ENCODE measurements around the gene FBXW11. TPM values are rescaled to one million over a fixed set of nuclear protein-coding genes. Genes with fewer than 3 reads are reported as not detected.

Gene FBXW11
- 68.9 and 73.9 TPM in 2 replicates for total RNA-seq (2013; cell fraction: nucleolus; rRNA removed)
- total RNA-seq (2014; rRNA removed) (44.5 and 55.5 TPM in 2 replicates), total RNA-seq (2014; rRNA removed; fragmentation: Illumina TruSeq; extraction: Trizol) (50.9 TPM in 2 replicates), total RNA-seq (2021) (48.4 and 50.7 TPM in 2 replicates), polyA plus RNA-seq (2011; rRNA removed) (61.5 and 64.7 TPM in 2 replicates), polyA plus RNA-seq (2014; fragmentation: Illumina TruSeq; extraction: Trizol) (46.9 and 64.0 TPM in 2 replicates), polyA plus RNA-seq (2014; fragmentation: Nextera tagmentation; extraction: Ambion mirVana) (1 to 10 TPM; 4.3 to 7.7 TPM), polyA plus RNA-seq (2014; rRNA removed) (30.7 and 35.4 TPM in 2 replicates), polyA plus RNA-seq (2016; fragmentation: Nextera tagmentation; extraction: Ambion mirVana) (10 to 100 TPM; 27.8 to 28.2 TPM), polyA minus RNA-seq (2011; rRNA and poly(A)+ RNA removed) (111 and 144 TPM in 2 replicates), Bru-seq, nascent RNA (percentile 87 among the genes with signal in this experiment), BruChase-seq, experiment 1, labeled RNA remaining after a 6-hour chase (percentile 84 among the genes with signal in this experiment), BruChase-seq, experiment 2, labeled RNA remaining after a 2-hour chase (percentile 85 among the genes with signal in this experiment)
- polyA plus RNA-seq (2011; ENCODE audit: low read depth): 15.2 TPM
- 40.9 and 41.2 TPM in 2 replicates for polyA plus RNA-seq (2011; cell fraction: cytosol; rRNA removed)
- 34.3 and 43.8 TPM in 2 replicates for polyA plus RNA-seq (2011; cell fraction: nucleus; rRNA removed)
- polyA plus RNA-seq (2012): 23.6 and 28.8 TPM in 2 replicates
- 39.8 and 43.9 TPM in 2 replicates for polyA minus RNA-seq (2011; cell fraction: cytosol; rRNA and poly(A)+ RNA removed)
- polyA minus RNA-seq (2011; cell fraction: nucleus; rRNA and poly(A)+ RNA removed): 24.8 and 39.9 TPM in 2 replicates
- long read RNA-seq, experiment 1, full-length matches to known transcripts: 5 of 11 reads
- long read RNA-seq, experiment 1, partial matches to known transcripts: 2 of 11 reads
- long read RNA-seq, experiment 1, other reads (novel, unspliced or antisense): 4 of 11 reads
- long read RNA-seq, experiment 2, full-length matches to known transcripts: 2 of 18 reads
- long read RNA-seq, experiment 2, partial matches to known transcripts: 4 of 18 reads
- long read RNA-seq, experiment 2, other reads (novel, unspliced or antisense): 12 of 18 reads

GRCh38 chr5:172006321-172007174, at the start of gene FBXW11:
Gene FBXW11, minus strand, starts transcription at chr5:172006638. Its CDS starts 136 bp downstream, at chr5:172006502.
- ATAC-seq (peak; percentile 89), FAIRE-seq (peak; percentile 97), DNase-seq (ENCODE audit: low read depth, low spot score) (peak; percentile 87)
- ChIA-PET POLR2A (interaction anchor here (0.6 to 3.1 kb wide), 20 partner anchors 8 to 182 kb away, joined by 3 to 30 read pairs (median 4); partner anchors contain the start of gene STK10), RAD21 (ENCODE audit: unreplicated experiment) (interaction anchor here (0.8 to 6.4 kb wide), 24 partner anchors 11 to 618 kb away, joined by 3 to 97 read pairs (median 4); partner anchors contain the start of gene STK10), CTCF (interaction anchor here (0.7 to 9.6 kb wide), 22 partner anchors 10 to 276 kb away, joined by 3 to 179 read pairs (median 4); partner anchors contain the start of gene STK10), SMC1A (ENCODE audit: uncharacterized antibody, unreplicated experiment) (interaction anchor here (0.7 to 8.8 kb wide), 31 partner anchors 9 to 587 kb away, joined by 3 to 167 read pairs (median 4); partner anchors contain the start of genes FGF18 and STK10)
- no TSS peak for BruUV-seq (replicated peaks)
- Histone ChIP-seq H4K20me1 (ENCODE audit: control insufficient read depth, insufficient read depth) (no peaks in the 10 kb centered on the region), H2AFZ (ENCODE audit: control insufficient read depth, low read depth, low read length) (peak within 1 kb of the TSS; percentile 99), H3K9me3 (replicated peaks; ENCODE audit: control insufficient read depth, insufficient read depth, low read length) (no peaks in the 10 kb centered on the region), H3K27ac (ENCODE audit: control insufficient read depth, insufficient read depth) (peak within 1 kb of the TSS; percentile 98), H3K9ac (ENCODE audit: control insufficient read depth, insufficient read depth, low read length) (peak within 1 kb of the TSS; percentile 88), H3K36me3 (ENCODE audit: control insufficient read depth in 2 of 2, insufficient read depth in 2 of 2, low read length in 1 of 2) (no peaks in the 10 kb centered on the region), H3K27me3 (replicated peaks in 1 of 2; ENCODE audit: control insufficient read depth in 2 of 2, insufficient read depth in 2 of 2, low read length in 1 of 2) (no peaks in the 10 kb centered on the region), H3K4me3 (peak within 1 kb of the TSS; percentile 100), H3K4me1 (ENCODE audit: control insufficient read depth, insufficient read depth, low read length) (peaks cover 28% of the 10 kb centered on the region), H3K4me2 (ENCODE audit: control insufficient read depth, insufficient read depth) (peak within 1 kb of the TSS; percentile 82), H3K79me2 (ENCODE audit: control insufficient read depth, insufficient read depth, low read length) (peaks cover 57% of the 10 kb centered on the region)
- WGBS (ENCODE audit: insufficient coverage, insufficient replicate concordance, low lambda C conversion rate, missing lambda C conversion rate): under 1% methylated on average over 61 of the region's 81 CpGs
- in situ Hi-C loops (cut with MboI): loop anchor here (5.0 kb wide), 1 partner anchor 181 kb away; the partner anchor contains the start of gene STK10
- intact Hi-C loops (cut with micrococcal nuclease; ENCODE audit: unreplicated experiment): loop anchor here (2.0 to 10.0 kb wide), 2 partner anchors 182 to 592 kb away; partner anchors contain the start of genes FGF18 and STK10
- no peak for TF ChIP-seq ZNF592 (IDR thresholded peaks at IDR 0.05)
- TF ChIP-seq ZZZ3 (IDR thresholded peaks at IDR 0.05; ENCODE audit: control insufficient read depth, insufficient read length, low read depth): no peak
- peak; percentile 85 for TF ChIP-seq CHD2 (IDR thresholded peaks at IDR 0.05; ENCODE audit: borderline replicate concordance, low read depth, low read length)
- TF ChIP-seq SREBF2 (IDR thresholded peaks at IDR 0.05; ENCODE audit: low read length): no peak
- TF ChIP-seq STAT3 (IDR thresholded peaks at IDR 0.05; ENCODE audit: low read depth, low read length): no peak
- no peak for TF ChIP-seq CHD1 (IDR thresholded peaks at IDR 0.05; ENCODE audit: low read depth, low read length)
- TF ChIP-seq ZSCAN29 (IDR thresholded peaks at IDR 0.05): no peak
- TF ChIP-seq SMARCA5 (IDR thresholded peaks at IDR 0.05): peak; percentile 54; the same call in 1 of the 2 replicates
- TF ChIP-seq, protein P1, sequence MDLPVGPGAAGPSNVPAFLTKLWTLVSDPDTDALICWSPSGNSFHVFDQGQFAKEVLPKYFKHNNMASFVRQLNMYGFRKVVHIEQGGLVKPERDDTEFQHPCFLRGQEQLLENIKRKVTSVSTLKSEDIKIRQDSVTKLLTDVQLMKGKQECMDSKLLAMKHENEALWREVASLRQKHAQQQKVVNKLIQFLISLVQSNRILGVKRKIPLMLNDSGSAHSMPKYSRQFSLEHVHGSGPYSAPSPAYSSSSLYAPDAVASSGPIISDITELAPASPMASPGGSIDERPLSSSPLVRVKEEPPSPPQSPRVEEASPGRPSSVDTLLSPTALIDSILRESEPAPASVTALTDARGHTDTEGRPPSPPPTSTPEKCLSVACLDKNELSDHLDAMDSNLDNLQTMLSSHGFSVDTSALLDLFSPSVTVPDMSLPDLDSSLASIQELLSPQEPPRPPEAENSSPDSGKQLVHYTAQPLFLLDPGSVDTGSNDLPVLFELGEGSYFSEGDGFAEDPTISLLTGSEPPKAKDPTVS (IDR thresholded peaks at IDR 0.05; ENCODE audit: low read depth, low read length): 0 out of 2 replicates have a peak, but pooled peaks have one; percentile 12
- 0 out of 2 replicates have a peak, but pooled peaks have one; percentile 39 for TF ChIP-seq RB1 (IDR thresholded peaks at IDR 0.05; ENCODE audit: borderline replicate concordance)
- TF ChIP-seq DPF2 (IDR thresholded peaks at IDR 0.05): peak; percentile 90
- TF ChIP-seq RFX5 (IDR thresholded peaks at IDR 0.05; ENCODE audit: low read depth, low read length): no peak
